NB4 (cell line): ENCODE measurements around the gene WDR75.

Experiments used
- CTCF ChIP-seq: IDR thresholded peaks from one replicate; pipeline ENCODE4 v1.5.1; 2012; ENCODE audit warnings: low read depth, low read length
- MAX ChIP-seq: IDR thresholded peaks from 2 replicates; pipeline ENCODE4 v1.6.1; 2011; ENCODE audit warnings: low read depth, low read length
- MYC ChIP-seq: IDR thresholded peaks from 2 replicates; pipeline ENCODE4 v1.6.1; 2011; ENCODE audit warnings: low read depth, low read length
- POLR2A ChIP-seq: IDR thresholded peaks from 2 replicates; pipeline ENCODE4 v1.6.1; 2011; ENCODE audit warnings: mild to moderate bottlenecking; ENCODE audit not compliant: insufficient read length; ENCODE audit errors: extremely low read depth

- TF ChIP-seq CTCF = no peak
- no peak for TF ChIP-seq POLR2A
- TF ChIP-seq MAX = no peak
- TF ChIP-seq MYC = no peak
Measured at GRCh38 chr2:189466046-189466445, 24.8 kb downstream of the WDR75 start.
